ENCODE results near the gene IFNL4.
A peak's percentile ranks its signal among the peaks of the same experiment; 100 is the strongest.
"Not testable (repeated sequence)": the region's sequence is repeated elsewhere in the genome, so short reads cannot be mapped to it uniquely, and the experiment has no call there.

Gene IFNL4

GRCh38 chr19:39254531-39255345 lies 6.1 kb upstream of the IFNL4 start:
- no peak for DNase-seq

GRCh38 chr19:39253374-39254149 lies 4.9 kb upstream of the IFNL4 start:
- no peak for DNase-seq

DNA sequence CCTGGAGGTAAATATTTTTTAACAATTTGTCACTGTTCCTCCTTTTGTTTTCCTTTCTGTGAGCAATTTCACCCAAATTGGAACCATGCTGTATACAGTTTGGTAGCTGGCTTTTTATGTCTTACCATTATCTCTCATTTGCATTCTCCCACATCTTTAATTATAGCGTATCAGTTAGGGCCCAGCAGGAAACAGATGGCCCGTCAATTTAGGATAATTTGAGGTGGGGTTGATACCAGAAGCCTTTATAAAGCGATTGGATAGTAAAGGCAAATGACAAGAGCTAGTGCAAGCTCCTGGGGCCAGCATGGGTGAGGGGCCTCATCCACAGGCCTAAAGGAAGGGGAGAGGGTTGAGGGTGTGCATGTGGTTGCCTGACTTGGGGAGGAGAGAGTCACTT lies 3.8 kb upstream of the IFNL4 start:
- no peak for DNase-seq

DNA sequence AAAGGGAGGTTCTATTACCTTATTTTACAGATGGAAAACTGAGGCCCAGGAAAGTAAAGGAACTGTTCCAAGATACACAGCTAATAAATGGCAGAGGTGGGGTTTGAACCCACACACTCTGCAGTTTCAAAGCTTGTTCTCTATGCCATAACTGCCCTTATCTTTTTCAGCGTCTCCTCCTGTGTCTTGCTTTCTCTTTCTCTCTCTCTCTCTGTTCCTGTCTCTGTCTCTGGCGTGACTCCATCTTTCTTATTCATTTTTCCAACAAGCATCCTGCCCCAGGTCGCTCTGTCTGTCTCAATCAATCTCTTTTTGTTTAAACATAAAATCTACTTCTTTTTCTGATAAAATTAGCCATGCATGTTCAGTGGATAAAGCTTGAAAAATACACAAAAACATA lies 3.2 kb upstream of the IFNL4 start:
- DNase-seq = no peak

- DNase-seq = no peak
Observed at GRCh38 chr19:39251081-39251480, 2.4 kb upstream of the IFNL4 start.

DNA sequence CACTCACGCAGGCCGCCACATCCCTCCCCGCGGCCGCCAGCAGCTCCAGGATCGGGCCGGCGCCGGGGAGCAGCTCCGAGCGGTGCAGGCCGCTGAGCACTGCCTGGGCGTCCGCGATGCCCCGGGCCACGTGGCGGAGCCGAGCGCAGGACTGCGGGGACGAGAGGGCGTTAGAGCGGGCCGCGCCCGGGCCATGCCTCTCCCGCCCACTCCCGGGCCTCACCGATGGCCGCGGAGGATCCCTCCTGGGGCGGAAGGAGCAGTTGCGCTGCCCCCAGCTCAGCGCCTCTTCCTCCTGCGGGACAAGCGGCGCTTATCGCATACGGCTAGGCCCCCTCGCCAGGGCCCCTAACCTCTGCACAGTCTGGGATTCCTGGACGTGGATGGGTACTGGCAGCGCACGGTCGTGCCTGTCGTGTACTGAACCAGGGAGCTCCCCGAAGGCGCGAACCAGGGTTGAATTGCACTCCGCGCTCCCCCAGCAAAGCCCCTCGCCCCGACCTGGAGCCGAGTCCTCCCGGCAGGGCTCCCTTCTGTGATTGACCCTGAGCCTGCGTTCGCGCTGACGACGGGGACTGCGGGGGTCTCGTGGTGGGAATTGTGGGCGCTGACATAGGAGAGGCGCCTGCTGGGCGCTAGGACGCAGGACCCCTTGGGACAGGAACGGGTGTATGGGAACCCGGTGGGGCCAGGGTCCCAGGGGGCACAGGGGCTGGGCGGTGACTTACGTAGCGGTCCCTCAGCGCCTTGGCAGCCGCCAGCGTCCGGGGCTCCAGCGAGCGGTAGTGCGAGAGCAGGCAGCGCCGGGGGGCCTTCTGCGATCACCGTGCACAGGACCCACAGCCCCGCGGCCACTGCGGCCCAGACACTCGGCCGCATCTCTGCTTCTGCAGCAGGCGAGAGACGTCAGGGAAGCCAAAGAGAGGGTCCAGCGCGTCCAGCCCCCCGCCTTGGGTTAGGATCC lies 673 bp downstream of the IFNL4 start:
- DNase-seq = peak; percentile 34

DNA sequence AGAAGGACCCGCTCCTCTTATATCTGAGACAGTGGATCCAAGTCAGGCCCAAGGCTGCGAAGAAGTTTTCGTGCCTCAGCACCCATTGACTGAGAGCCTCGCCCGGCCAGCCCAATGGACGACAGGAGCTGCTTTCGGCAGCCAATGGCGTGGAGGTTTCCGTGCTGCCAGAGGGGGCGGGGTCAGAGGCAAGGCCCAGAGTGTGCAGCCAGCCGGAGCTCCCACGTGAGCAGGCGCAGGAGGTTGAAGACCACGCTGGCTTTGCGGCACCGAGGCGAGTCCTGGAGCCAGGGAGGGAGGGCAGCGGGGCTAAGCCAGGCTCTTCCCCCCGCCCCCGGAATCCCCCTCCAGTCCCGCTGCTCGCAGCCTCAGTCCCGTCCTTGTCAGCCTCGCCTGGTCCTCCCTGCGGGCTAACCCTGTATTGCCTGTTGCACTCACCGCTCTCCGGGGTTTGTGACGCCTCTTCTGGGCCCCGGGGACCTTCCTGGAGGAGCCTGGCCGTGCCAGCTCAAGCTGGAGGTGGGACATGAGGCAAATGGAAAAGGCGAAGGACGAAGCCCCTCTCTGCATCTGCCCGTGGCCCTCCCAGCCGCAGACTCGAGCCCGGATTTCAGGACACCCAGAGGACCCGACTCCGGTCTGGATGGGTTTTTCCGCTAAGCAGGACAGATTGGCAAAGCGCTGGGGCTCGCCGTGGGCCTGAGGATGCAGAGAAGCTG lies 1.5 kb downstream of the IFNL4 start:
- peak; percentile 37 for DNase-seq

DNA sequence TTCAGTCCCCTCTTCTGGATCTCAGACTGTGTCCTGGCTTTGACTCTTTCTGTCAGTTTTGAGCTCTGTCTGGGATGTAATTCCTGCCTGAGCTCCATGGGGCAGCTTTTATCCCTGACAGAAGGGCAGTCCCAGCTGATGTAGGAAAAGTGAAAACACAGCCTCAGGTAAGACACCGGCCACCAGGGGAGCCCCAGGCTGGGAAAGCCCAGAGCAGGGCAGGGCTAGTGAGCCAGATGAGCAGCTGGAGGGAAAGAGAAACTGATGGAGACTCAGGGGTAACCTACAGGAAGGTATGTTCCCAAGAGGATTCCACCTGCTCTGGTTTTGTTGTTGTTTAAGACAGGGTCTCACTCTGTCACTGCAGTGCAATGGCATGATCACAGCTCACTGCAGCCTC lies 3.5 kb downstream of the IFNL4 start:
- not testable (repeated sequence) for DNase-seq

GRCh38 chr19:39244410-39245100 lies 4.1 kb downstream of the IFNL4 start, which contains the start of gene IFNL3:
Gene IFNL3 (minus strand): TSS chr19:39245006. CDS start chr19:39244967, 39 bp downstream.
- not testable (repeated sequence) for DNase-seq

DNA sequence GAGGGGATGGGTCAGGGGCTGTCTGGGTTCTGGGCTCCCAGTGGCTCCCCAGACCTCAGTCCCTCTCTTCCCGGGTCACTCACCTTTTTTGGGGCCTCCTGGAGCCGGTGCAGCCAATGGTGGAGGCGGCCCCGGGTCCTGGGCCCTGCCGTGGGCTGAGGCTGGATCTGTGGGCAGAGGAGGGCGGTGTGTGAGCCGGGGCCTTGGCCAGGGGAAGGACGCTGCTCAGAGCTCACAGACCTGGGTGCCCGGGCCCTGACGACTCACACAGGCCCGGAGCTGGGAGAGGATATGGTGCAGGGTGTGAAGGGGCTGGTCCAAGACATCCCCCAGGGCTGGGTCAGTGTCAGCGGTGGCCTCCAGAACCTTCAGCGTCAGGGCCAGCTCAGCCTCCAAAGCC lies 4.9 kb downstream of the IFNL4 start:
- not testable (repeated sequence) for DNase-seq

DNA sequence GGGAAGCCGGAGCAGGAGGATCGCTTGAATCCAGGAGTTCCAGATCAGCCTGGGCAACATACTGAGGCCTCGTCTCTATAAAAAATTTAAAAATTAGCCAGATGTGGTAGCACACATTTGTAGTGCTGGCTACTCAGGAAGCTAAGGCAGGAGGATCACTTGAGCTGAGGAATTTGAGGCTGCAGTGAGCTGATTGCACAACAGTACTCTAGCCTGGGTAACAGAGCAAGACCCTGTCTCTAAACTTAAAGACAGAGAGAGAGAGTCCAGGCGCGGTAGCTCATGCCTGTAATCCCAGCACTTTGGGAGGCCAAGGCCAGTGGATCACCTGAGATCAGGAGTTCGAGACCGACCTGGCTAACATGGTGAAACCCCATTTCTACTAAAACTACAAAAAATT lies 8.2 kb downstream of the IFNL4 start:
- DNase-seq = no peak

DNA sequence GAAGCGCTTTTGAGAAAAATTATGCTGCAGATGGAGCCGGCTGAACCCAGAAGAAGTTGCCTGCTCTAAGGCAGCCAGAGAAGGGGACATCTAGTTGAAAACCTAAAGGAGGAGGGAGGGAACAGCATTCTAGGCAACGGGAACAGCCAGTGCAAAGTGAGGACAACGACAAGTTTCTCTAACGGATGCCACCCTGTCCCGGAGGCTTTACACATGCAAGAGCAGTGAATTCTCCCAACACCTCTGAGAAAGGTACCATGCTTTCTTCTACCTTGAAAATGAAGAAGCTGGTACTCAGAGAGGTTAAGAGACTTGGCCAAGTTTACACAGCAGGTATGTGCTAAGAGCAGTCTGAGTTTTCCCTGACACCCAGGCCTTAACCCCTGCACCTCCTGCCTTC lies 9.7 kb downstream of the IFNL4 start:
- no peak for DNase-seq

DNA sequence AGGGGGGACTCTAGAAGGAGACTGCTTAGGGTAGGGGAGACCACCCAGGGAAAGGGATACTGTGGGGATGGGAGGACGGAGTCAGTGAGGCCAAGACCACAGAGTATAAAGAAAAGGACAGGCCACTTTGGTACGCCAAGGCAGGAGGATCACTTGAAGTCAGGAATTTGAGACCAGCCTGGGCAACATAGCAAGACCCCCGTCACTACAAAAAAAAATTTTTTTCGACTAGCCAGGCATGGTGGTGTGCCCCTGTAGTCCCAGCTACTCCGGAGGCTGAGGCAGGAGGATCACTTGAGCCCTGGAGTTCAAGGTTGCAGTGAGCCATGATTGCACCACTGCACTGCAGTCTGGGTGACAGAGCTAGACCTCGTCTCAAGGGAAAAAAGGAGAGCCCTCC lies 10.4 kb downstream of the IFNL4 start:
- DNase-seq = no peak

GRCh38 chr19:39237200-39238184 lies 11.2 kb downstream of the IFNL4 start:
- DNase-seq = peak; percentile 39

GRCh38 chr19:39236527-39236926 lies 12.1 kb downstream of the IFNL4 start:
- DNase-seq = peak; percentile 49

- no peak for DNase-seq
Observed at GRCh38 chr19:39232708-39233107, 15.9 kb downstream of the IFNL4 start.

DNA sequence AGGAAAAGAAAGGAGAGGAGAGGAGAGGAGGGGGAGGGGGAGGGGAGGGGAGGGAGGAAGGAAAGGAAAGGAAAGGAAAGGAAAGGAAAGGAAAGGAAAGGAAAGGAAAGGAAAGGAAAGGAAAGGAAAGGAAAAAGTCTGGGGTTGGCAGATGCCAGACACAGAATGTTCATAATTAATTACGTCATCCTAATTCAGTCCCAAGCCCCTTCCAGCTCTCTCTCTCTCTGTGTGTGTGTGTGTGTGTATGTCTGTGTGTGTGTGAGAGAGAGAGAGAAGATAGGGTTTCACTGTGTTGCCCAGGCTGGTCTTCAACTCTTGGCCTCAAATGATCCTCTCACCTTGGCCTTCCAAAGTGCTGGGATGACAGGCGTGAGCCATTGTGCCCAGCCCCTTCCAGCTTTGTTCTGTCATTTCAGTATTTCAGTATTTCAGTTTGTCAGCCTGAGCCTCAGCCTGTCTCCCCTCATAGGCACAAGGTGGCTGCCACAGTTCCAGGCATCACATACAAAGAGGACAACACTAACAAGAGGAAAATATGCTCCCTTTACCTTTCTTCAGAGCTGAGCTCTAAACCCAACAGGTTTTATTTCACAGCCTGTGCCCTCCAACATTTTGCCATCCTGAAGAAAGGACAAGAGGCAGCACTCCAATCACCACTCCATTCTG lies 18.4 kb downstream of the IFNL4 start:
- no peak for DNase-seq

DNA sequence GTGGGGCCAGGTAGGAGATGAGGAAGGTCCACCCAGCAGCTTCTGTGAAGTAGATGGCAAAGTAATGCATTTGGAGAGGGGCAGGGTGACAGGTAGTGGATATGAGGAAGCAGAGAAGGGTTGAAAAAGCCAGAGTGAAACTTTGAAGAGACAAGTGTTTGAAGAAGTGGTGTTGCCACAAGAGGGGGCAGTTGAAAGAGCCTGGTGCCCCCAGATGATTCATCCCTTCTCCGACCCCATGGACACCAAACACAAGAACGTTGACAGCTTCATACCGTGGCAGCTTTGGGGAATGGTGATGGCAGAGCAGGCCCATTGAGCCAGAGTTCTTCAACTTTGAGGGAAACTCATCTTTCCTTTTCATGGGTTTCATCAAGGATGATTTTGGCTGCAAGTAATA lies 23.7 kb downstream of the IFNL4 start:
- DNase-seq = no peak

- no peak for DNase-seq
Observed at GRCh38 chr19:39223703-39224279, 24.9 kb downstream of the IFNL4 start.
